HG03558 (cell line): ENCODE measurements around the gene SLC49A3.

Experiments
- ATAC-seq: cut with Tn5 transposase; IDR thresholded peaks from one replicate; pipeline ENCODE4 v1.9.1; 2021; ENCODE audit warnings: moderate number of reproducible peaks; ENCODE audit not compliant: unreplicated experiment; ENCODE audit errors: extremely low read depth

SLC49A3 gene

DNA sequence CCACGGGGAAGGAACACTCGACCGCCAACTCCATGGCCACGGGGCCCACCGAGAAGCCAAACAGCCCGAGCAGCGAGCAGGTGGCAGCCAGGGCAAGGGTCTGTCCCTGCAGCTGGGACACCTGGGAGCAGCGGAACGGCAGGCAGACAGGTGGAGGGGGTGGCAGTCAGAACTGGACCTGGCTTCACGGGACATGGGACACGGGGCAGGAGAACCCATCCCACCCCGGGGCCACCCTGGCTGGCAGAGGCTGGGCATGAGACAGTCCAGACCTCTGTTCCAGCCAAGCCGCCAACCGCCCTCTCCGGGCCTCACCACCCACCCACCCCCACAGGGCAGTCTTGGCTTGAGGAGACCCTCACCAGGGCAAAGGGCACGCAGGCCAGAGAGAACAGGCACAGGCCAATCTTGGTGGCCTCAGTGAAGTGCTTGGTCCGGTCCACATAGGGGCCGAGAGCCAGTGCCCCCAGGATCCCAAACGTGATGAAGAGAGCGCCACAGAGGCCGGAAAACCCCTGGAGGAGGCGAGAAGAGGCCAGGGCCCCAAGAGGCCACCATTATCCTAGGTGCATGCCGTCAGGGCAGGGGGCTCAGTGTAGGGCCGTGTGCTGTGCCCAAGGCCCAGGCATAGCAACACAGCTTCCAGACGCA lies 5.6 kb downstream of the SLC49A3 start:
- no peak for ATAC-seq

DNA sequence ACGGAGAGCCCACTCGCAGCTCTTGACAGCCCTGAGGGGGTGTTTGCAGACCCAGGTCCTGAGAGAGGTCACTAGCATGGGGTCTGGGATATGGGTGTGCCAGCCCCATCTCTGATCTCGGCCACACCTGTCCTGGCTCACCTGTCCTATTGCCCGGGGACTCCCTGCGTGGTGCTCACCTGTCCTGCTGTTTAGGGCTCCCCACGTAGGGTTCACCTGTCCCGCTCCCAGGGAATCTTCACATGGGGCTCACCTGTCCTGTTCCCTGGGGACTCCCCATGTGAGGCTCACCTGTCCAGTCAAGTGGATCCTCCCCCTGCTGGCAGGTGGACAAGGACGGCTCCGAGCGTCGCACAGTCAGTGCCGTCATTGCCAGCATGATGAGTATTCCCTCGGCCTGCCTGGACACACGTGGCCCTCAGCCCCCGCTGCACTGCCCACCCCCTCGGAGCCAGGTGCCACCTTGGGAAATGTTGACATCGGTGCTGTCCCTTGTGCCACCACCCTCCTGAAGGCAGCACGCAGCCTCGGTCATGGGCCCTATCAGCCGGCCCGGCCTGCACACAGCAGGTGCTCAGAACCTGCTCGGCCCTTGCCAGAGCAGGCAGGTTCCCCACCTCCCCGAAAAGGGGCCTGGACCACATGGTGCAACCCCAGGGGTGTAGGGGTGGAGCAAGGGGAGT lies 6.3 kb downstream of the SLC49A3 start:
- ATAC-seq = no peak

DNA sequence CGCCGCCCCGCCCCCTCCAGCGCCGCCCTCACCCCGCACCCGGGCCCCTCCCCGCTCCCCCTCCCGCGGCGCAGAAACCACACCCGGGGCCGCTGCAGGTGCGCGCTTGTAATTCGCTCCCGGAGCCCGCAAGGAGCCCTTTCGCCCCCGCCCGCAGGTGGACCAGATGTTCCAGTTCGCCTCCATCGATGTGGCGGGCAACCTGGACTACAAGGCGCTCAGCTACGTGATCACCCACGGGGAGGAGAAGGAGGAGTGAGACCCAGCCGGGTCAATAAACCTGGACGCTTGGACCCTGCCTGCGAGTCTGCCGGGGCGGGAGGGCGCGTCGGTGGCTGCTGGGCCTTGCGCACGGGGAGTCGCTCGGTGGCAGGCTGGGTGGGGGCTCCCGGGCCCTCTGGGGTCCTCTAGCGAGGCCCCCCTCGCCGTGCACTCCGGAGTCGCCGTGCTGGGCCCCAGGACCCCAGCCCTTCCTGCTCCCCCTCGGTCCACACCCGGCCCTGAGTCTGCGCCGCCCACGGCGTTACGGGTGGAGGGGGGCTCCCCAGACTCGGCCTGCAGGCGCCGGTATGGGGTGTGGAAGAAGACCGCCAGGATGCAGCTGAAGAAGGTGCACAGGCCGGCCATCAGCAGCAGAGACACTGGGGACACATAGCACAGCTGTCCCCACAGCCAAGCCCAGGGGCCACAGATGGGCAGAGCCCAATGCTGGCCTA lies 7.1 kb downstream of the SLC49A3 start:
- no peak for ATAC-seq

DNA sequence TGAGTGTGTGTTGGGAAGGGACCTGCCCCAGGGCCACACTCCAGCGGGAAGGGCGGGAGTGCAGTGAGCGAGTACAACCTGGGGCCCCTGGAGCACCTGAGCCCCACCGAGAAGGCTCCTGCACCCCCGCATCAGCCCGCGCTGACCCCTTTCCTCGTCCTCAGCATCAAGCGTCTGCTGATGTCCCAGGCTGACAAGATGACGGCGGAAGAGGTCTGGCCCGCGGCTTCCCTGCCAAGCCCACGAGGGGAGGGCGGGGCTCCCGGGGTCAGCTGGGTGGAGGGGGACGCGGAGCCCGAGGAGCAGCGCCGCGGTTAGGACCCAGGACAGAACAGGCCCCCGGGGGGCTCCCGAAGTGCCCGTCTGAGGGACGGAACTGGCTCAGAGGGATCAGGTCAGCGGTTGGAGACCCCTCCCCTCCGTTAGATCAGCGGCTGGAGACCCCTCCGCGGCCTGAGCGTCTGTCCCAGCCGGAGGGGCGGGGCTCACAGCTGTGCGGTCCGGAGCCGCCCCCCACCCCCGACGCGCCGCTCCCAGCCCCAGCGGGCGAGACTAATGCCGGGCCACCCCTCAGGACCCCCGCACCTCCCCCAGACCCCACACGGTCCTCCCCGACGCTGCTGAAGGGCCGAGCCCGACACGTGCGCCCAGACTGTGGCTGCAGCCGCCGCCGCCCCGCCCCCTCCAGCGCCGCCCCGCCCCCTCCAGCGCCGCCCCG lies 7.9 kb downstream of the SLC49A3 start:
- no peak for ATAC-seq

DNA sequence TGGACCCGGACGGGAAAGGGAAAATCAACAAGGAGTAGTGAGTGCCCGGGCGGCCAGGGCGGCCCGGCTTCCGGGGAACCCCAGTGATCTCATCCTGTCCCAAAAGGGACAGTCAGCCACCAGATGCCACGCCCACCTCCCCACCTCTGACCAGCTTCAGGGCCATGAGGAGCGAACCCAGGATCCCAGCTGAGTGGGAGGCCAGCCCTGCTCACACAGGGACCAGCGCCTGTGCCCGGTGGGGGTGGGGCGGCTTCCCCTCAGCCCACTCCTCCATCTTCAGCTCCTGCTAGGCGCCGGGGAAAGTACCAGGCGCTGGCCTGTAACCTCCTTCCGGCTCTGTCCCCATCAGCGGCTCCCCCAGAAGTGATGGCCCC lies 8.4 kb downstream of the SLC49A3 start:
- no peak for ATAC-seq

DNA sequence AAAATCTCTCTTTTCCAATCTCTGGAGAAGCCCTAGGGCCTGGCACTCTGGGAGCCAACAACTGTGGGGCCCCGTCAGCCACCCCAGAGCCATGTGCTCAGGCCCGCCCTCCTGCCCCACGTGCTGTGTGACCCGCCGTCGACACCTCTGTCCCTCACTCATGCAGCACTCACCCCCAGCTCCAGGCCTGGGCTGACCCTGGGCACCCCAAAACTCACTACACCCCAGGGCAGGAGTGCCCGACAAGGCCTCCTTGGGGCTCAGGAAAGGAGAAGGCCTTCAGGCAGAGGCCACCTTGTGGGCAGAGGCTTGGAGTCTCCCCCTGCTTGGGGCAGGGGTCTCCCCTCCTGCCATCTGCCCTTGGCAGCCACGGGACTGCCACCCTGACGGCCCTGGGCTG lies 8.9 kb downstream of the SLC49A3 start:
- no peak for ATAC-seq

DNA sequence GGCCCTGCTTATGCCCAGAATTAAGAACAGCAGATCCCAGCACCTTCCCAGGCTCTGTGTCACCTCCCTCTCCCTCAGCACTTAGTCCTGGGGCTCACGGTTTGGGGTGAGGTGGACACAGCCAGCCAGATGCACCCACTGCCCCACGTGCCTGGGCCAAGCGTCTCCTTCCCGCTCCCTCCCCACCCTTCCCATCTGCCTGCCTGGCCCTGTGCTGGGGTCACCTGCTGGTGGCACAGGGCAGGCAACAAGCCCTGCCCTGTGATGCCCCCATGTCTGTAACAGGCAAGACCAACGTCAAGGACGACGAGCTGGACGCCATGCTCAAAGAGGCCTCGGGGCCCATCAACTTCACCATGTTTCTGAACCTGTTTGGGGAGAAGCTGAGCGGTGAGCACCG lies 9.3 kb downstream of the SLC49A3 start:
- ATAC-seq = no peak

DNA sequence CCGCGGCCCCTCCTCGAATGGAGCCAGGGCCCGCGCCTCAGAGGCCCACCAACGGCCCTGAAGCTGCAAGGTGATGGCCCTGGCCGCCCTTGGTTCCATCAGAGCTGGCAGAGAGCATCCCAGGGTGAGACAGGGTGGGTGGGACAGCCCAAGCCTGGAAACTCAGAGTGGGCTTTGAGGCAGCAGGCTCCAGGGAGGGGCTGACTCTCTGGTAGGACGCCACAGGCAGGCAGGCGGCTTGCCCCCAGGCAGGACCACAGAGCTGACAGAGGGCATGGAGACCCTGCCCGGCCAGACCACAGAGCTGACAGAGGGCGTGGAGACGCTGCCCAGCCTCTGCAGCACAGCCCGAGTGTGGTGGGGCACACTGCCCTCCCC lies 9.9 kb downstream of the SLC49A3 start:
- no peak for ATAC-seq

DNA sequence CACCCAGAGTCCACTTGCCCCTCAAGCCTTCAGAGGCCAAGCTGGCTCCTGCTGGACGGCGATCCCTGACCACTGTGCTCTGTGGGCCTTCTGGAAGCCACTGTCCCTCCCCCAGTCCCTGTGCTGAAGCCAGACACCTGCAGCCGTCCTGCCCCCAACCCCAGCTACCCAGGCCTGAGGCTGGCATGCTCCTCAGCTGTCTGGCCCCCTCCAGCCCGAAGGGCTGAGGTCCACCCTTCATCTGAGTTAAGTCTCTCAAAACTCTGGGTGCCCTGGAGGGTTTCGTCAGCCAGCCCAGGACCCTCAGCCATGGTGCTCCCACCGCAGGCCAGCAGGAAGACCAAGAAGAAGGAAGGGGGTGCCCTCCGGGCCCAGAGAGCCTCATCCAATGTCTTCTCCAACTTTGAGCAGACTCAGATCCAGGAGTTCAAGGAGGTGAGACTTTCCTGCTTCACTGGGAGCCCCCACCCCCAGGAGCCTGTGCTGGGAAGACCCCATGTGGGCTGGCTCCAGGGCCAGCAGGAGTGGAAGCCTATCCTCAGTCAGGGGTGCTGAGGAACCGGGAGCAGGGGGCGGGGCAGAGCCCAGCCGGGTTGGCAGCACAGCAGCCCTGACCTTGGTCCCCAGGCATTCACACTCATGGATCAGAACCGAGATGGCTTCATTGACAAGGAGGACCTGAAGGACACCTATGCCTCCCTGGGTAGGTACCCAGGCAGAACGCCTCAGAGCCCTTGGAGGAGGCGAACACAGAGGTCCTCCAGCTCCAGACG lies 10.4 kb downstream of the SLC49A3 start:
- ATAC-seq = no peak

DNA sequence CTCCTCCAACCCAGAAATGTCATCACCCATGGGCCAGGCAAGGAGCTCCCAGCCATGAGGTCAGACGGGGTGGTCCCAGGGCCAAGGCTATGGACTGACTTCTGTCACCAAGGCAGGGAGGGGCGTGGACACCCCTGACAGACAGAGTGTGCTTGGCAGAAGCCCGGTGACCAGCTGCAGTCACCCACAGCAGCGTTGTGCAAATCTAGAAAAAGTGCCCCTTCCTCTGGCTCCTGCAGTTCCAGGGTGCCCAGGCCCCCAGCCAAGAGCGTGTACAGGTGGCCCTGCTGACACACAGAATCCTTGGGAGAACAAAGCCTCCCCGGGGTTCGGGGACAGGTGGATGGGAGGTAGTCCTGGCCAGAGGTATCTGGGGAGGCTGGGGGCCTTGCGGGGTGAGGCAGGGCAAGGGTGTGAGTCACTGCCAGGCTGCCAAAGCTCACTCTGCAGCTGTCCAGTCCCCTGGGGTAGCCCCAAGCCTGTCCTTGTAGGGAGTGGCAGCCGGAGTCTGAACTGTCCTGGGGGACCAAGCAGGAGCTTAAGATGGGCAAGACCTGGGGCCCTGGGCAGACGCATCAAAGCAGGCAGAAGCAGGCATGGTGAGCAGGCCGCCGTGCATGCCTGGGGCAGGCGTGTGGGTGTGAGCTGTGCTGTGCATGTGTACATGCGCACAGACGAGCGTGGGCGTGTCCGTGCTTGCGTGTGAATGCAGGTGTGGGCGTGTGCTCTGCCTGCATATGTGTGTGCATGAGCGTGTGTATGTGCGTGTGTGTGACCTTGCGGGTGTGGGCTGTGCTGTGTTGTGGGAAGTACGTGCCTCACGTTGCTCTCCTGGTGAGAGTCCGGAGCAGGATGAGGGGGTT lies 11.3 kb downstream of the SLC49A3 start:
- ATAC-seq = no peak

DNA sequence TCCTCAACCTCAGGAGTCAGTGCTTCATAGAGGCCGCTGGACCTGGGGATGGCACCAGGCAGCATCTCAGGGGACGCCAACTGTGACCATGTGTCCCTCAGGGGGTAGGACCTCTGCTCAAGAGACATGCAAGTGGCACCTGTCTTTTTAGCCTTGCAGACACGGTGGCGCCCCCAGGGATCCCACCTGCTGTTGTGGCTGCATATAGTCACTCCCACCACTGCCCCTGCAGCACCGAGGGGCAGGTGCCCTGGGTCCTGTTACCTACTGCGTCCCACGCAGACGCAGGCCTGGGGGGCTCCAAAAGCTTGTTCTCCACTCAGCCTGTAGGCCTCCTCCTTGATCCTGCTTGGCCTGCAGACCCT lies 12.1 kb downstream of the SLC49A3 start:
- ATAC-seq = no peak

DNA sequence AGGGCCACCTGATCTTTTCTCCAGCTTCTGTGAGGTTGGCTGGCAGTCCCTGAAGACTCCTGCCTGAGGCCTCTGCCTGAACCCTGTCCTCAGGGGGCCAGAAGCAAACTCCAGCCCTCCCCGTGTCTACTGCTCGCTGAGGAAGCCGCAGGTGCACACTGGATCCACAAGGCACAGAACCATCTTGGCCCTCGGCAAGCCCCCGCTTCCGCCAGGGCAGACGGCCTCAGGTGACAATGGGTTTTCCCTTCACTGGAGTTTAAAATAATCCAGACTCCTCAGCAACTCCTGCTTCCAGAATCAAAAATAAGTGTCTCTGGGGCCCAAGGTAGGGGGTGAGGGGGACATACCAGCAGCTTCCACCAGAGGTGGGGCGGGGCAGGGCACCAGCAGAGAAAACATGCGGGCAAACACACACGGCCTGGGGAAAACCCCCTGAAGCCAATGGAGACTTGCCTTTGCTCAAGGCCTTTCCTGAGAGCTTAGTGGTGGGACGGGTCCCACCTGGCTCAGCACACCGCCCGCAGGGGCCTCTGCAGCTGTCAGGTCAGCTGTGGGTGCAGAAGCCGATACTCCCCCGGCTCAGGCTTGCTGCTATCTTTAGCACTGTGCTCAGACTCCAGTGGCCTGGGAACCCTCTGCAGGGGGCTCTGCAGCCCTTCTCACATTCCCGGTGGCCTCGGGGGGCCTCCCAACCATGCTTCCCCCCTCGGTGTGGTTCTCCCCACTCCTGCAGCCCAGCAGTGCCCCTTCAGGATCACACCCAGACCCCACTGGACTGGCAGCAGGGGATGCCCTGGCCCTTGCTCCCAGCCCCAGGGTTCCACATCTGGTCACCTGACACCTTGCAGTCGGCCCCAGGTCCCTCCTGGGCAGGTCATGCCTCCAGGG lies 12.7 kb downstream of the SLC49A3 start:
- no peak for ATAC-seq

DNA sequence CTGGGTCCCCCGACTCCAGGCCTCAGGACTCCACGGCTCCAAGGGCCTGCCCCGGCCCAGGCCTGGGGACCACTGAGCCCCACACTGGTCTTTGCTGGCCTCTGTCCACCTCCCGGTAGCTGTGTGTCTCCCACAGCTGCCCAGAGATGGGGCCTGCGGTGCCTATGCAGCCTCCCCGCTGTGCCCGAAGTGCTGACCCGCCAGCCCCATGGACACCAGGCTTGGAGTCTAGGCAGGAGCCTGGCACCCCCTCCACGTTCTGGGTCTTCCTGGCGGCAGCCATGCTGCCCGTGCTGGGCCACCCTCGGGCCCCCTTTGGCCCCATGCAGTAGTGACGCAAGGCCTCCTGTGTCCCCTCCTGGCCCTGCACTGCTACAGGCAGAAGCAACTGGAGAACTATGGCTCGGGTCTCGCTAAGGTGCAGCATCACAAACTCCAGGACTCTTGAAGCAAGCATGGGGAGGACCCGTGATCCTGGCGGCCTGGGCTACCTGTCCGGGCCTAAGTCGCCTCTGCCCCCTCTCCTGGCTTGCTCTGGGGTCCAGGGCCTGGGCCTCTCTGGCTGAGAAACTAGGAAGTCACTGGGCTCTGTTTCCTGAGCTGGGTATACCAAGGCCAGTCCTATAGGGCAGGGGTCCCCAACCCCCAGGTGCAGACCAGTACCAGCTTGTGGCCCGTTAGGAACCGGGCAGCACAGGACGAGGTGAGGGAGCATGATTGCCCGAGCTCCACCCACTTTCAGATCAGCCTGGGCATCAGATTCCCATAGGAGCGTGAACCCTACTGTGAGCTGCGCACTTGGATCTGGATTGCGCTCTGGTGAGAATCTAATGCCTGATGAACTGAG lies 13.7 kb downstream of the SLC49A3 start:
- no peak for ATAC-seq

DNA sequence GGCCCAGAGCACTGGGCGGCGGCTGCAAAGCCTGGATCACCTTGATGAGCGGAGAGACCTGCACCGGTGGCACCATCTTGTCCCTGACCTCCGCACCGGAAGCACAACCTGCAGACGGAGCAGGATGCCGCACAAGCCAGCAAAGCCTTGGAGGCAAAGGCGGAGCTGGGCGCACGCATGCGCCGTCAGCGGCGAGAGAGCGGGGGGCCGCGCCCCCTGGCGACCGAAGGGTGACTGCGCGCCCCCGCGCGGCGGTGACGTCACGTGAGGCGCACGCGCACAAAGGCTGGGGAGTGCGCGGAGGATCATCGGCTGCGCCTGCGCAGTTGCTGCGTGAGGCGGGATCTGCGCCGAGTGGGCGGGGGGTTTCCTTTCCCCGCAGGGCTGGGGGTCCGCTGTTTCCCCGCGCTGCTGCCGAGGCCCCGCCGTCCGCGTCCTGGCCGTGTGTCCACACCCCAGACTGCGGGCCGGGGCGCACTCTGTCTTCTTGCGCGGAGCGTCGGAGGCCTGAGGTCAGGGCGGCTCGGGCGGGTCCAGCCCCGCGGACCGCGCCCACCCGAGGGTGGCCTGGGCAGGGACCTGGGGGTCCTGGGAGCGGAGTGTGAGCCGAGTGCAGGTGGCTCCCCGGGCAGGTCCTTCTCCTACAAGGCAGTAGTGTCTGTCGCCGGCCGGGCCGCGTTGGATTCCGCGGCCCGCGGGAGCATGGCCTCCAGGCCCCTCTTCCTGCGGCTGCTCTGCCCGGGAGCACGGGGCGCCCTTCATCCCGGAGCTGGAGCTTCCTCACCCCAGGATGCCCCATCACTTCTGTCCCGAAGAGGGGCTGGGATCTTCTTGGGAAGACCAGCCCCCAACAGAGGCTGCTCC lies 14.5 kb downstream of the SLC49A3 start, which contains the start of the genes ATP5ME and MYL5:
Gene ATP5ME (minus strand): TSS at position 105 of the 864 bp plus-strand sequence. CDS start 29 bp downstream, at position 76.
Gene MYL5 (plus strand): TSS at position 371 of the 864 bp plus-strand sequence. CDS start 3,485 bp downstream, outside the sequence.
- peak; percentile 74 for ATAC-seq

DNA sequence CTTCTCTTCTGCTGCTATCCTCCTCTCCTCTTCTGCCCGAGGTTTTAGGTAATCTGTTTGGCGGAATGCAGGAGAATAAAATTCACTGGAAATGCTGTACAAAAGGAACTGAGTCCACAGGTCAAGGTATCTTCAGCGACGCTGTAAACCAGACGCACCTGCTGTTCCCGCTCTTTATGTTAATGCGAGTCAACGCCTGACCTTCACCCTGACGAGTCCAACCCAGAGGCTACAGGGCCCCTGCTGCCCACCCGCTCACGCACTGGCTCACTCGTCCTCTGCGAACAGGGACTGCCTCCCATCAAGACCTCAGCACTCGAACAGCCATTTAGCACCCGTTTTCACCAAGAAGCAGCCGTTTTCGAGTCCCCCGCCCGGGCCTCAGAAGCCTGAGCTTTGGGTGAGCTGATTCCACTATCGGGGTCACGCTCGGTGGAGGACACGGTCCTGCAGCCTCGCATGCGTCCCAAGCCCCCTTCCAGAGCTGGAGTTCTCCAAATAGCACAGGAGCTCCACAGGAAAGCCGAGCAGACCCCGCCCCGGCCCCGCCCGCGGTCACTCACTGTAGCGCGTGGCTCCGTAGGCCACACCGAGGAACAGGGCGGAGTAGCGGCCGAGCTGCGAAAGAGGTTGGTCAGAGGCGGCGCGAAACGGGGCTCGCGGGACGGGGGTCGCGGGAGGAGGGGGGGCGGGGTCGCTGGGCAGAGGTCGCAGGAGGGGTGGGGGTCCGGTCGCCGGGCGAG lies 15.4 kb downstream of the SLC49A3 start:
- no peak for ATAC-seq

DNA sequence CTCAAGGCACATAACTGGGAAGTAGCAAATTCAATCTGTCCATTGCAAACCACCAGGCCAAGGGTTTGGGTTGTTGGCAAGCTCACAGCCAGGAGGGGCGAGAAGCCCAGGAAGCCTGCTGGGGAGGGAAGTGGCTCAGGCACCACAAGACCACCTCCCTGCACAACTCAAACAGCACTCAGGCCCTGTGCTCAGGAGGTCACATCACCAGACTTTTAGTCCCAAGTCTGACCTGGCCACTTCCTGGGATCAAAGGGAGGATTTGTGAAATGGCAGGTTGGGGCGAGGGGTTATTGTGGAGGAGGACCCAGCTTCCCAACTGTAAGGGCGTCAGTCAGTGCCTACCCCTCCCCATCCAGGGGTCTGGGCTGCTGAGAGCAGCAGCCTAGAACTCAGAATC lies 17.2 kb downstream of the SLC49A3 start:
- ATAC-seq = no peak
